Glomerular visceral epithelial cell (primary cell): ENCODE measurements around the gene TEAD1.
A peak's percentile ranks its signal among the peaks of the same experiment; 100 is the strongest.

ENCODE experiments used
- DNase-seq: peaks from one replicate; pipeline ENCODE4 v3.0.0-alpha.2; 2016; ENCODE audit errors: extremely low spot score

The TEAD1 gene

GRCh38 chr11:12666915-12667314 lies 7.3 kb upstream of the TEAD1 start:
- DNase-seq, result no peak

- no peak for DNase-seq
Observed at GRCh38 chr11:12667646-12668045, 6.6 kb upstream of the TEAD1 start.

GRCh38 chr11:12668166-12668565 lies 6.1 kb upstream of the TEAD1 start:
- peak; percentile 53 for DNase-seq

- no peak for DNase-seq
Observed at GRCh38 chr11:12669930-12670329, 4.3 kb upstream of the TEAD1 start.

GRCh38 chr11:12671370-12671769 lies 2.9 kb upstream of the TEAD1 start:
- no peak for DNase-seq

GRCh38 chr11:12673601-12673923 lies 659 bp upstream of the TEAD1 start:
- no peak for DNase-seq

- no peak for DNase-seq
Observed at GRCh38 chr11:12674571-12674935, 332 bp downstream of the TEAD1 start.

GRCh38 chr11:12674936-12675696 lies 895 bp downstream of the TEAD1 start:
- peak; percentile 38 for DNase-seq

- peak; percentile 35 for DNase-seq
Observed at GRCh38 chr11:12675951-12676711, 1.9 kb downstream of the TEAD1 start.

- peak; percentile 23 for DNase-seq
Observed at GRCh38 chr11:12677131-12677530, 2.9 kb downstream of the TEAD1 start.

- DNase-seq, result no peak
Observed at GRCh38 chr11:12678092-12678491, 3.9 kb downstream of the TEAD1 start.

GRCh38 chr11:12678991-12679390 lies 4.8 kb downstream of the TEAD1 start:
- DNase-seq, result no peak

GRCh38 chr11:12679471-12679870 lies 5.2 kb downstream of the TEAD1 start:
- DNase-seq, result no peak

- peak; percentile 81 for DNase-seq
Observed at GRCh38 chr11:12680246-12680939, 6.2 kb downstream of the TEAD1 start.

- DNase-seq, result no peak
Observed at GRCh38 chr11:12680940-12681258, 6.7 kb downstream of the TEAD1 start.

GRCh38 chr11:12681466-12681865 lies 7.2 kb downstream of the TEAD1 start:
- no peak for DNase-seq

GRCh38 chr11:12682288-12682687 lies 8.1 kb downstream of the TEAD1 start:
- DNase-seq, result no peak

GRCh38 chr11:12682737-12683500 lies 8.7 kb downstream of the TEAD1 start:
- no peak for DNase-seq

- DNase-seq, result no peak
Observed at GRCh38 chr11:12683874-12684273, 9.7 kb downstream of the TEAD1 start.

GRCh38 chr11:12684315-12684714 lies 10.1 kb downstream of the TEAD1 start:
- DNase-seq, result no peak

GRCh38 chr11:12684816-12685215 lies 10.6 kb downstream of the TEAD1 start:
- no peak for DNase-seq

- no peak for DNase-seq
Observed at GRCh38 chr11:12685229-12685628, 11.0 kb downstream of the TEAD1 start.
